Neutrophil (primary cell): ENCODE measurements around the gene PODXL2.

Experiments used
- H3K27ac ChIP-seq: fragments of 200-600 bp; sonication (generic); 2 replicates; pipeline ENCODE4 v1.5.1; 2016; ENCODE audit warnings: mild to moderate bottlenecking, moderate library complexity
- H3K27me3 ChIP-seq: fragments of 200-600 bp; sonication (generic); 2 replicates; pipeline ENCODE4 v1.6.0; 2016; ENCODE audit warnings: mild to moderate bottlenecking
- H3K36me3 ChIP-seq: fragments of 200-600 bp; sonication (generic); 2 replicates; pipeline ENCODE4 v1.5.1; 2017
- H3K4me1 ChIP-seq, 2 experiments: fragments of 200-600 bp in 1 of 2; sonication (generic) in 1 of 2; 1 replicate in 1 of 2; 2 replicates in 1 of 2; pipeline versions ENCODE4 v1.5.1 to v1.6.1; 2013 to 2016; ENCODE audit warnings: low read depth in 1 of 2, low read length in 1 of 2, mild to moderate bottlenecking in 1 of 2, moderate library complexity in 1 of 2; ENCODE audit not compliant: control insufficient read depth in 1 of 2, insufficient read depth in 1 of 2
- H3K4me3 ChIP-seq, 2 experiments: fragments of 200-600 bp in 1 of 2; sonication (generic) in 1 of 2; 1 replicate in 1 of 2; 2 replicates in 1 of 2; pipeline ENCODE4 v1.5.1; 2013 to 2016; ENCODE audit warnings: low read depth in 1 of 2, low read length in 1 of 2, mild to moderate bottlenecking in 1 of 2, moderate library complexity in 1 of 2
- H3K9me3 ChIP-seq: fragments of 200-600 bp; sonication (generic); 2 replicates; pipeline ENCODE4 v1.5.1; 2016
- TF ChIP-seq, protein P1 (sequence below): fragments of 200-600 bp; sonication (generic); IDR thresholded peaks from 2 replicates; pipeline ENCODE4 v1.5.1; 2016; ENCODE audit warnings: antibody characterized with exemption

The PODXL2 gene

DNA sequence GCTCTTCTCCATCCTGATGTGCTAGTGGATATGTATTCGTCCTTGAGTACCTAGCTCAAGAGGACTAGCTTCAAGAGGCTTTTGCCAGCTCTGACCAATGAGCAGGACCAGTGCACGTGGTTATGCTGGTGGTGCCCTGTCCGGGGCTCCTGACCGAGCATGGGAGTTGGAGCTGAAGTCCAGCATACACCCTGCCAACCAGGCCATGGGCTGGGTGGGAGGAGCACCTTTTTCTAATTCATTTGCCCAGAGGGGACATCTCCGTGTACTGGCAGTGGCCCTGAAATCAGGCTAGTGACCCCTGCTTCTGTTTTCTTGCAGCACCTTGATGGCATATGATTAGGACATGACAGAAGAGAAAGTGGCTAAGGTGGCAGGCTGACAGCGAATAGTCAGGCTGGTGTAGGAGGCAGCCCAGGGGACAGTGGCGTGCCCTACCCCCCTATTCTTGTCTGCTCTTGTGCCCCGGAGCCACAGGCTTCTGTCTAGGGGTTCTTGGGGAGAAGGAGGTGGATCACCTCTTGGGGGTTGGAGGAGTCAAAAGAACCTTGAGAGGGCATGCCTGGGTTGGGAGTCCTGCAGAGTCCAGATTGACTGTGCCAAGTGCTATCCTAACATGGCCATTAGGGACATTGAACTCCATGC, 16.5 kb downstream of the PODXL2 start:
- Histone ChIP-seq H3K4me1 (no peaks in the 10 kb centered on the region), H3K4me3 (no peak overlapping the region), H3K27ac (no peak overlapping the region), H3K9me3 (no peaks in the 10 kb centered on the region), H3K36me3 (no peaks in the 10 kb centered on the region), H3K27me3 (no peaks in the 10 kb centered on the region)
- TF ChIP-seq, protein P1, sequence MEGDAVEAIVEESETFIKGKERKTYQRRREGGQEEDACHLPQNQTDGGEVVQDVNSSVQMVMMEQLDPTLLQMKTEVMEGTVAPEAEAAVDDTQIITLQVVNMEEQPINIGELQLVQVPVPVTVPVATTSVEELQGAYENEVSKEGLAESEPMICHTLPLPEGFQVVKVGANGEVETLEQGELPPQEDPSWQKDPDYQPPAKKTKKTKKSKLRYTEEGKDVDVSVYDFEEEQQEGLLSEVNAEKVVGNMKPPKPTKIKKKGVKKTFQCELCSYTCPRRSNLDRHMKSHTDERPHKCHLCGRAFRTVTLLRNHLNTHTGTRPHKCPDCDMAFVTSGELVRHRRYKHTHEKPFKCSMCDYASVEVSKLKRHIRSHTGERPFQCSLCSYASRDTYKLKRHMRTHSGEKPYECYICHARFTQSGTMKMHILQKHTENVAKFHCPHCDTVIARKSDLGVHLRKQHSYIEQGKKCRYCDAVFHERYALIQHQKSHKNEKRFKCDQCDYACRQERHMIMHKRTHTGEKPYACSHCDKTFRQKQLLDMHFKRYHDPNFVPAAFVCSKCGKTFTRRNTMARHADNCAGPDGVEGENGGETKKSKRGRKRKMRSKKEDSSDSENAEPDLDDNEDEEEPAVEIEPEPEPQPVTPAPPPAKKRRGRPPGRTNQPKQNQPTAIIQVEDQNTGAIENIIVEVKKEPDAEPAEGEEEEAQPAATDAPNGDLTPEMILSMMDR, result no peak

DNA sequence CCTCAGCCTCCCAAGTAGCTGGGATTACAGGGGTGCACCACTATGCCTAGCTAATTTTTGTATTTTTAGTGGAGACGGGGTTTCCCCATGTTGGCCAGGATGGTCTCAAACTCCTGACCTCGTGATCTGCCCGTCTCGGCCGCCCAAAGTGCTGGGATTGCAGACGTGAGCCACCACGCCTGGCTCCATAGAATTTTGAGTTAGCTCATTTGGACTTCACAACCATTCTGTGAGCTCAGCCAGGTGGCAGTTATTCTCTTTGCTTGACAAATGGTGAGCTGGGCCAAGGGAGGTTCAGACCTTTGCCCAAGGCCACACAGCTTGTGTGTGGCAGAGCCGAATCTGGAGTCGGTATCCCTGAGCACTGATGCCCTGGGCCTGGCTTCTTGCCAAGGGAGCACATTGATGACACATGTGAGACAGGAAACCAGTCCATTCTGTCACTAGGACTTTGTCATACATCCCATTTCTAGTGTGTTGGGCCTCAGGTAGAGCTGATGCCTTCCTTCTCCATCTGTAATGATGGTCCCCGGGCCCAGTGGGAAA, 17.6 kb downstream of the PODXL2 start:
- no peaks in the 10 kb centered on the region for H3K36me3 ChIP-seq
- no peaks in the 10 kb centered on the region for H3K27me3 ChIP-seq
- no peaks in the 10 kb centered on the region for H3K9me3 ChIP-seq
- no peak overlapping the region for H3K4me3 ChIP-seq
- TF ChIP-seq, protein P1, result no peak
- H3K27ac ChIP-seq, result no peak overlapping the region
- H3K4me1 ChIP-seq, result no peaks in the 10 kb centered on the region

DNA sequence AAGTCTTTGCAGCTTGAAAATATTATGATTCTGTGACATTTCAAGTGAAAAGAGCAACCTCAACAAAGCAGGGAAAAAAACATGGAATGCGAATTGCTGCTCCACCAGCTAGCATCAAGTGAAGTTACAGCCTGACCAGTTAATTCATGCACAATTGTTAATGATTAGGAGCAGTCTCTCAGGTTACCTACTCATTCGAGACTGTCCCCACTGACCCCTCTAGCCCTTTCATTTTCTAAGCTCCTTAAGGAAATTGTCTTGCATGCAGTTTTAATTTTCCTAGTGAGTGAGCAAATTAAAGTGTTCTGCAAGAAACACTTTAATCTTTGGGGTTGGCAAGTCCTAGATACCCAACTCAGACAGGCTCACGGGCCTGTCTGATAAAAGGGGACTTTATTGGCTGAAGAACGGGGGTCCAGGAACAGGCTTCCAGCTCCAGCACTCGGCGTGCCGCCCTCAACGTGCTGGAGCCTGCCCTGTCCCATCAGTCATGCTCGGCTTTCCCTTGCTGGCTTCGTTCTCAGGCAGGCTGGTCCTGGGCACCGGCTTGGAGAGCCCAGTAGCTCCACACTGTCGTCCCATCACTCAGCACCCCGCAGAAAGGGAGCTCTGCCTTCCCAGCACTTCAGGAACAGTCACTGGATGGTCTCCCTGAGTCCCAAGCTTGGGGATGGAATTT, 18.3 kb downstream of the PODXL2 start:
- H3K27ac ChIP-seq, result no peak overlapping the region
- H3K4me3 ChIP-seq, result no peak overlapping the region
- TF ChIP-seq, protein P1, result no peak
- H3K9me3 ChIP-seq, result no peaks in the 10 kb centered on the region
- no peaks in the 10 kb centered on the region for H3K27me3 ChIP-seq
- no peaks in the 10 kb centered on the region for H3K4me1 ChIP-seq
- no peaks in the 10 kb centered on the region for H3K36me3 ChIP-seq

DNA sequence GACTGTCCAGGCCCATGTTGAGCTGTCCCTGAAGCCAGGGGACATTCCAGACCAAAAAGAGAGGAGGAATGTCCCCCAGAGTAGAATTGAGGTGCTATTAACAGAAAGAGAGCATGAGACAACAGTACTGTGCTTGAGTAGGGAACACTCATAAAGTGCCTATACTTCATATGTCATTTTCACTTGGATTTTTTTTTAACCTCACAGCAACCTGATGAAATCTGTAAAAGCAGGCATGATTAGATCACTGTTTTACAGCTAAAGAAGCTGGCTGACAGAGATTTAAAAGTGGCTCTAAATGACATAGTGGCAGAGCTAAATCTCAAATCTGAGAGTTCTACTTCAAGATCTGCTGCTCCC, 18.8 kb downstream of the PODXL2 start:
- Histone ChIP-seq H3K4me1 (no peaks in the 10 kb centered on the region), H3K4me3 (no peak overlapping the region), H3K27ac (no peak overlapping the region), H3K36me3 (no peaks in the 10 kb centered on the region), H3K27me3 (no peaks in the 10 kb centered on the region), H3K9me3 (no peaks in the 10 kb centered on the region)
- TF ChIP-seq, protein P1, result no peak

DNA sequence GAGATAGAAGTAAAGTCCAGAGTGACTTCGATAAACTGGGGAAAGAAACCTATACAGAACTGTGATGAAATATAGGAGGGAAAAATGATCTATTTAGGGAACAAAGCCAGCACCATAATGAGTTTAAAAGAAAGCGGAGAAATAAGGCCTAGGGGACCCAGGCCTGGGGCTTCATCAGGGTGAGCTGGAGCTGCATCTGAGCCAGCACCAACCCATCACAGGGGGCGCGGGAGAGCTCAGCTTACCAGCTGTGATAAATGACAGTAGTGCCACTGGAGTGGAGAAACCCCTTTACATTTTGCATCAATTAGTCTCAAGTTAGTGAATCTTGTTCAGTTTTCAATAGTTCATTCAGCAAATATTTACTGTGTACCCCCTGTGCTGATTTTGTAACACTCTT, 21.3 kb downstream of the PODXL2 start:
- TF ChIP-seq, protein P1, result no peak
- H3K4me3 ChIP-seq, result no peak overlapping the region
- H3K36me3 ChIP-seq, result no peaks in the 10 kb centered on the region
- H3K9me3 ChIP-seq, result no peaks in the 10 kb centered on the region
- no peaks in the 10 kb centered on the region for H3K4me1 ChIP-seq
- no peak overlapping the region for H3K27ac ChIP-seq
- no peaks in the 10 kb centered on the region for H3K27me3 ChIP-seq
